ENCODE data around the gene DCDC2B. TPM values are rescaled to one million over a fixed set of nuclear protein-coding genes. Genes with fewer than 3 reads are reported as not detected.
"Not testable (repeated sequence)": the region's sequence is repeated elsewhere in the genome, so short reads cannot be mapped to it uniquely, and the experiment has no call there.

Gene DCDC2B
- total RNA-seq (not detected), polyA plus RNA-seq (under 1 TPM in 1 of 3 donors, not detected in 2; 0.04 TPM)

DNA sequence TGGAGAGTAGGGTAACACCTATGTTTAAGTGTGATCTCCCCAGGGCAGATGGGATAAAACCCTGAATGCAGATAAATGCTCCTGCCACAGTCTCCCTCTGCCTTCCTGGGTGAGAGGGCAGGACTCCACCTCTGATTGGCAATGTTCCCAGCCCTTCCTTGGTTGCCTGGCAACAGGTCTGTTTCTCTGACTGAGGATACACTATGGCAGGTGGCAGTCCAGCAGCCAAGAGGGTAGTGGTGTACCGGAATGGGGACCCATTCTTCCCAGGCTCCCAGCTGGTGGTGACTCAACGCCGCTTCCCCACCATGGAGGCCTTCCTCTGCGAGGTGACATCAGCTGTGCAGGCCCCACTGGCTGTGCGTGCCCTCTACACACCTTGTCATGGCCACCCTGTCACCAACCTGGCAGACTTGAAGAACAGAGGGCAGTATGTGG is at the start of gene DCDC2B:
Gene DCDC2B, plus strand, starts transcription at position 199 of the 438 bp plus-strand sequence. Its CDS starts 5 bp downstream, at position 204.
- intact Hi-C loops (cut with DNase I) = loop anchor here (5.0 kb wide), 1 partner anchor 183 kb away; the partner anchor contains the start of gene BSDC1
- Histone ChIP-seq H3K27ac (no peak within 1 kb of the TSS), H3K9me3 (no peaks in the 10 kb centered on the region), H3K36me3 (peaks cover 0 to 2% (median 0%) of the 10 kb centered on the region in 4 donors), H3K4me1 (peaks cover 0 to 23% (median 17%) of the 10 kb centered on the region in 4 donors), H3K27me3 (no peaks in the 10 kb centered on the region), H3K4me3 (no peak within 1 kb of the TSS)
- no peak for DNase-seq
- TF ChIP-seq POLR2A (IDR thresholded peaks at IDR 0.05) = no peak
- TF ChIP-seq POLR2AphosphoS5 (IDR thresholded peaks at IDR 0.05) = no peak
- no peak for TF ChIP-seq EP300 (IDR thresholded peaks at IDR 0.05)
- TF ChIP-seq CTCF (IDR thresholded peaks at IDR 0.05) = no peak
- WGBS, 2 donors = 21 to 70% methylated on average over 5 of the region's 5 CpGs

DNA sequence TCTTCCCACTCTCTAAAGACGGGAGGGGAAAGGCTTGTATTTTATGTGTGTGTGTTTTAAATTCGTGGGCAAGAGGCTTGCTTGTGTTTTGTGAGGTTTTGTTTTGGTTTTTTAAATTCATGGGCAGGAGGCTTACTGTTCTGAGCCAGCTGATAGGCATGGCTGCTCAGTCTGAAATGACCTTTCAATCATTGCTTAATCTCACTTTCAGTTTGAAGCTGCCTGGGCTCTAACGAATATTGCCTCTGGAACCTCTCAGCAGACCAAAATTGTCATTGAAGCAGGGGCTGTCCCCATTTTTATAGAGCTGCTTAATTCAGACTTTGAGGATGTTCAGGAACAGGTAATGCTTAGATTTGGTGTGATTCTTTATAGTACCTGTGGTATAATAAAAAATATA is 49.7 kb upstream of the DCDC2B start:
- Histone ChIP-seq H3K9me3 (no peaks in the 10 kb centered on the region), H3K27me3 (no peaks in the 10 kb centered on the region), H3K4me1 (no peaks in the 10 kb centered on the region), H3K36me3 (peaks cover 43 to 95% (median 65%) of the 10 kb centered on the region in 4 donors), H3K4me3 (no peak overlapping the region), H3K27ac (no peak overlapping the region)
- intact Hi-C loops (cut with DNase I) = no loop called here
- WGBS, 2 donors = 76 to 81% methylated on average over 3 of the region's 3 CpGs
- TF ChIP-seq POLR2AphosphoS5 (IDR thresholded peaks at IDR 0.05) (no peak), POLR2A (IDR thresholded peaks at IDR 0.05) (no peak), EP300 (IDR thresholded peaks at IDR 0.05) (no peak), CTCF (IDR thresholded peaks at IDR 0.05) (no peak)
- DNase-seq = no peak

DNA sequence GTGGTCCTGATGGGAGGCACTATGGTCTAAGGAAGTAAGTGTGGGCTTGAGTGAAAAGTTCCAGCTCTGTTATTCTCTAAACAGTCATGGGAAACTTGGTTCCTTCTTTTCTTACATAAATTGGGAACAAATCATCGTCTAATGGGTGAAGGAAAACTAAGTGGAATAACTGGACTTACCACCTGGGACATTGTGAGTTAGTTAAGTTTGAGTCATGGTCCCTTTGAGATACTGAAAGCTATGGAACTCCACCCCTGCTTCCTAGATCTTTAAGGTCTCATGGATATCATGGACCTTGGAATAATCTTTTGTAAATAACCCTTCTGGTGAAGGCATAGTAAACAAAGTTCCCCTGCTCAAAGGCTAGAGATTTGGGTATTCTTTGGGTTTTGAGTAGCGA is 45.5 kb upstream of the DCDC2B start:
- DNase-seq = no peak
- WGBS, 2 donors = 90 to 93% methylated on average over 2 of the region's 2 CpGs
- no peaks in the 10 kb centered on the region for H3K4me1 ChIP-seq
- H3K27me3 ChIP-seq = no peaks in the 10 kb centered on the region
- no peak for TF ChIP-seq CTCF (IDR thresholded peaks at IDR 0.05)
- no peak overlapping the region for H3K4me3 ChIP-seq
- peaks cover 42 to 99% (median 57%) of the 10 kb centered on the region in 4 donors for H3K36me3 ChIP-seq
- H3K9me3 ChIP-seq = no peaks in the 10 kb centered on the region
- H3K27ac ChIP-seq = no peak overlapping the region
- intact Hi-C loops (cut with DNase I) = no loop called here

GRCh38 chr1:32165633-32166032 is 43.3 kb upstream of the DCDC2B start:
- H3K27ac ChIP-seq; H3K27me3 ChIP-seq; H3K9me3 ChIP-seq; H3K4me1 ChIP-seq; DNase-seq; H3K4me3 ChIP-seq; intact Hi-C loops (cut with DNase I): not testable (repeated sequence)
- peaks cover 37 to 99% (median 60%) of the 10 kb centered on the region in 4 donors for H3K36me3 ChIP-seq
- WGBS, 2 donors = 97 to 98% methylated on average over 10 of the region's 10 CpGs

DNA sequence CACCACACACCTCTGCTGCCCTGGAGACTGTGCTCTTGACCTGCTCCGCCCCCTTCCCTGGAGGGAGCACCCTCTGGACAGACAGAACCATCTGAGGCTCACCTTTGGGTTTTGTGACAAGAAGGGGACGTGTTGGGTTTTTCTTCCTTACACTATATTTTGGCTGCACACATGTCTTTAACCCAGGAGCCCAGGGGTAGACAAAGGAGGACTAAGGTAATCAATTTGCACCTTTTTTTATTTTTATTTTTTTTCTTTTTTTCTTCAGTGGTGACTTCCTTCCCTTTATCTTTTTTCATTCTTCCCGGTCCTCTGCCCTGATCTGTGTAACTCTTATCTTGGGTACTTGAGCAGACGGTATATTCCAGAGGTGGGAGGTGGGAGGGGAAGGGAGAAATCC is 37.9 kb upstream of the DCDC2B start:
- no peaks in the 10 kb centered on the region for H3K4me1 ChIP-seq
- intact Hi-C loops (cut with DNase I) = no loop called here
- DNase-seq = no peak
- H3K9me3 ChIP-seq = no peaks in the 10 kb centered on the region
- H3K27me3 ChIP-seq = no peaks in the 10 kb centered on the region
- H3K27ac ChIP-seq = no peak overlapping the region
- WGBS, 2 donors = 89 to 94% methylated on average over 4 of the region's 4 CpGs
- H3K36me3 ChIP-seq = peaks cover 24 to 80% (median 49%) of the 10 kb centered on the region in 4 donors
- TF ChIP-seq CTCF (IDR thresholded peaks at IDR 0.05) (no peak), POLR2A (IDR thresholded peaks at IDR 0.05) (no peak), EP300 (IDR thresholded peaks at IDR 0.05) (no peak), POLR2AphosphoS5 (IDR thresholded peaks at IDR 0.05) (no peak)
- H3K4me3 ChIP-seq = no peak overlapping the region

All from sigmoid colon (tissue), 7 donors.